Neural cell (in vitro differentiated cells): ENCODE results near the gene DNAH17.

Experiments used
- EP300 ChIP-seq: fragments of 450-650 bp; conservative IDR thresholded peaks from 2 replicates; pipeline ENCODE4 v1.6.1; 2014; ENCODE audit warnings: antibody characterized with exemption, mild to moderate bottlenecking, moderate library complexity; ENCODE audit not compliant: poor library complexity, severe bottlenecking
- EZH2 ChIP-seq: fragments of 200-600, 300-800 bp; shearing (Covaris generic), sonication (generic); IDR thresholded peaks from 2 replicates; pipeline ENCODE4 v1.6.1; 2014; ENCODE audit warnings: antibody characterized with exemption, low read length, borderline replicate concordance, mild to moderate bottlenecking; ENCODE audit not compliant: insufficient read depth, poor library complexity, severe bottlenecking
- MXI1 ChIP-seq: fragments of 450-650 bp; conservative IDR thresholded peaks from 2 replicates; pipeline ENCODE4 v1.6.1; 2014; ENCODE audit warnings: antibody characterized with exemption, mild to moderate bottlenecking; ENCODE audit not compliant: poor library complexity, severe bottlenecking
- POLR2AphosphoS5 ChIP-seq: IDR thresholded peaks from 2 replicates; pipeline ENCODE4 v1.6.1; 2012
- SMC3 ChIP-seq: fragments of 450-650 bp; conservative IDR thresholded peaks from 2 replicates; pipeline ENCODE4 v1.6.1; 2014; ENCODE audit warnings: antibody characterized with exemption, mild to moderate bottlenecking, moderate library complexity; ENCODE audit not compliant: poor library complexity
- TAF1 ChIP-seq: IDR thresholded peaks from 2 replicates; pipeline ENCODE4 v1.6.1; 2012; ENCODE audit warnings: low read depth
- TF ChIP-seq, protein P1 (sequence below): fragments of 450-650 bp; IDR thresholded peaks from 2 replicates; pipeline ENCODE4 v1.5.1; 2014; ENCODE audit warnings: antibody characterized with exemption, mild to moderate bottlenecking, moderate library complexity; ENCODE audit not compliant: poor library complexity, severe bottlenecking
- TF ChIP-seq, protein P2 (sequence below): IDR thresholded peaks from 2 replicates; pipeline ENCODE4 v1.6.1; 2012; ENCODE audit warnings: borderline replicate concordance

DNA sequence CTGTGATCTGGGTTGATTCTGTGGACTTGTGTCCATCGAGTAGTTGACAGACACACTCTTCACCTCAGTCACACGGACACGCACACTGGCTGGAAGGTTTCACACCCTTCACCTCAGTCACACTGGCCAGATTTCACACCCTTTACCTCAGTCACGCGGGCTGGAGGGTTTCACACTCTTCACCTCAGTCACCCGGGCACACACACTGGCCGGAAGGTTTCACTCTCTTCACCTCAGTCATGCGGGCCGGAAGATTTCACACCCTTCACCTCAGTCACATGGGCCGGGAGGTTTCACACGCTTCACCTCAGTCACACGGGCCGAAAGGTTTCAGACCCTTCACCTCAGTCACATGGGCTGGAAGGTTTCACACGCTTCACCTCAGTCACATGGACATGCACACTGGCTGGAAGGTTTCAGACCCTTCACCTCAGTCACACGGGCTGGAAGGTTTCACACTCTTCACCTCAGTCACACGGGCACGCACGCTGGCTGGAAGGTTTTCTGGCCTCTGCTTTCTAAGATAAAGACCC lies 102.5 kb downstream of the DNAH17 start:
- TF ChIP-seq EP300 (no peak), EZH2 (no peak), POLR2AphosphoS5 (no peak), SMC3 (no peak), TAF1 (no peak), MXI1 (no peak)
- TF ChIP-seq, protein P1, sequence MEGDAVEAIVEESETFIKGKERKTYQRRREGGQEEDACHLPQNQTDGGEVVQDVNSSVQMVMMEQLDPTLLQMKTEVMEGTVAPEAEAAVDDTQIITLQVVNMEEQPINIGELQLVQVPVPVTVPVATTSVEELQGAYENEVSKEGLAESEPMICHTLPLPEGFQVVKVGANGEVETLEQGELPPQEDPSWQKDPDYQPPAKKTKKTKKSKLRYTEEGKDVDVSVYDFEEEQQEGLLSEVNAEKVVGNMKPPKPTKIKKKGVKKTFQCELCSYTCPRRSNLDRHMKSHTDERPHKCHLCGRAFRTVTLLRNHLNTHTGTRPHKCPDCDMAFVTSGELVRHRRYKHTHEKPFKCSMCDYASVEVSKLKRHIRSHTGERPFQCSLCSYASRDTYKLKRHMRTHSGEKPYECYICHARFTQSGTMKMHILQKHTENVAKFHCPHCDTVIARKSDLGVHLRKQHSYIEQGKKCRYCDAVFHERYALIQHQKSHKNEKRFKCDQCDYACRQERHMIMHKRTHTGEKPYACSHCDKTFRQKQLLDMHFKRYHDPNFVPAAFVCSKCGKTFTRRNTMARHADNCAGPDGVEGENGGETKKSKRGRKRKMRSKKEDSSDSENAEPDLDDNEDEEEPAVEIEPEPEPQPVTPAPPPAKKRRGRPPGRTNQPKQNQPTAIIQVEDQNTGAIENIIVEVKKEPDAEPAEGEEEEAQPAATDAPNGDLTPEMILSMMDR: no peak
- TF ChIP-seq, protein P2, sequence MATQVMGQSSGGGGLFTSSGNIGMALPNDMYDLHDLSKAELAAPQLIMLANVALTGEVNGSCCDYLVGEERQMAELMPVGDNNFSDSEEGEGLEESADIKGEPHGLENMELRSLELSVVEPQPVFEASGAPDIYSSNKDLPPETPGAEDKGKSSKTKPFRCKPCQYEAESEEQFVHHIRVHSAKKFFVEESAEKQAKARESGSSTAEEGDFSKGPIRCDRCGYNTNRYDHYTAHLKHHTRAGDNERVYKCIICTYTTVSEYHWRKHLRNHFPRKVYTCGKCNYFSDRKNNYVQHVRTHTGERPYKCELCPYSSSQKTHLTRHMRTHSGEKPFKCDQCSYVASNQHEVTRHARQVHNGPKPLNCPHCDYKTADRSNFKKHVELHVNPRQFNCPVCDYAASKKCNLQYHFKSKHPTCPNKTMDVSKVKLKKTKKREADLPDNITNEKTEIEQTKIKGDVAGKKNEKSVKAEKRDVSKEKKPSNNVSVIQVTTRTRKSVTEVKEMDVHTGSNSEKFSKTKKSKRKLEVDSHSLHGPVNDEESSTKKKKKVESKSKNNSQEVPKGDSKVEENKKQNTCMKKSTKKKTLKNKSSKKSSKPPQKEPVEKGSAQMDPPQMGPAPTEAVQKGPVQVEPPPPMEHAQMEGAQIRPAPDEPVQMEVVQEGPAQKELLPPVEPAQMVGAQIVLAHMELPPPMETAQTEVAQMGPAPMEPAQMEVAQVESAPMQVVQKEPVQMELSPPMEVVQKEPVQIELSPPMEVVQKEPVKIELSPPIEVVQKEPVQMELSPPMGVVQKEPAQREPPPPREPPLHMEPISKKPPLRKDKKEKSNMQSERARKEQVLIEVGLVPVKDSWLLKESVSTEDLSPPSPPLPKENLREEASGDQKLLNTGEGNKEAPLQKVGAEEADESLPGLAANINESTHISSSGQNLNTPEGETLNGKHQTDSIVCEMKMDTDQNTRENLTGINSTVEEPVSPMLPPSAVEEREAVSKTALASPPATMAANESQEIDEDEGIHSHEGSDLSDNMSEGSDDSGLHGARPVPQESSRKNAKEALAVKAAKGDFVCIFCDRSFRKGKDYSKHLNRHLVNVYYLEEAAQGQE: no peak
